Fibroblast of gingiva (primary cell): ENCODE data around the gene MADD.

Source experiments
- DNase-seq: peaks from one replicate; pipeline ENCODE4 v3.0.0-alpha.2; 2011; ENCODE audit warnings: low read depth

Gene MADD

DNA sequence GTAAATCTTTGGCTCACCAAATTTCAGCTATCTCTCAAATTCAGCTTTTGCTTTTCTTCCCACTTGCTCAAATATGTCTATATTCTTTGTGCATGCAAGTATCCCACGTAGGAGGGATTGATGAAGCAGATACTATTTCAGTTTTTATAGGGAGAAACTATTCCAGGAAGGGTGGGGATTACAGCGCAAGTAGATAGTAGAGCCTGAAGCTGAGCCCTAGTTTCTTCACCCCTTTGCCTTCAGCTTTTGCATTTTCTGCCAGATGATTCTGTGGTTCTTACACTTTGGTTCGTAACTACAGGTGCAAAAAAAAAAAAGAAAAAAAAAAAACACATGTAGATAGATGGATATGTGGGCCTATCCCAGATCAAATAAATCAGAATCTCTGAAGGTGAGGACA, 18.2 kb upstream of the MADD start:
- DNase-seq = no peak

DNA sequence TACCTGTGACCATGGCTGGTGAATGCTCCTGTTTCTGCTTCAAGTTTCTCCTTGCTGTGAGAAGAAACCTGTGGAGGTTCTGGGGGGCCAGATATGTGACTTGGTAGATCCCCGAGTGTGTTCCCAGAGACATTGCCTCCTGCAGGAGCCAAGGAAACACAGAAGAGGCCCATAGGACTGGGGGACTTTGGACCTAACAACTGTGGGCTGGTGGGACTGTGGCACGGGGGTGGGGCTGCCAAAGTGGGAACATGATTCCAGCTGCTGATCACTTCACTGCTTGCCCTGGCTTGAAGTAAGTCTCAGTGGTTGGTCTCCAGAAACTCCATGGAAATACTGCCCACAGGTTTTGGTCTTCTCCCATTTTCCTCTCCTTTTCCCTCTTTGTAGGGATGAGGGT, 16.3 kb upstream of the MADD start:
- no peak for DNase-seq

DNA sequence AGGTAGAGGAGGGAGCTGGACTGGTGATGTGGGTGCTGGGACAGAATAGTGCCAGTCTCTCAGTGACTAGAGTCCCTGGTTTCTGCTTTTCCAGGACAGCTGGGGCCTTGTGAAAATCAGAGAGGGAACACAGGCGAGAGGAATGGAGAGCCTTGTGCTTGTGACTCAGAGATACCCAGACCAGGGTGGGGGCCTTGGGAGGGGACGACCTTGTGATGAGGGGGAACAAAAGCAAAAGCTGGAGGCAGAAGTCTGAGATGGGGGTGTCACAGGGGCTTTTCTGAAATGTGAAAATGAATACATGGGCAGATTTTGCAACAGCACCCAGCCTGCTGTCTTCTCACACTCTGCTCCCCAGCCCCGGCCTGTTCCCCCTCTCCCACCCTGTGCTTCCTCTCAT, 15.5 kb upstream of the MADD start:
- DNase-seq = no peak

DNA sequence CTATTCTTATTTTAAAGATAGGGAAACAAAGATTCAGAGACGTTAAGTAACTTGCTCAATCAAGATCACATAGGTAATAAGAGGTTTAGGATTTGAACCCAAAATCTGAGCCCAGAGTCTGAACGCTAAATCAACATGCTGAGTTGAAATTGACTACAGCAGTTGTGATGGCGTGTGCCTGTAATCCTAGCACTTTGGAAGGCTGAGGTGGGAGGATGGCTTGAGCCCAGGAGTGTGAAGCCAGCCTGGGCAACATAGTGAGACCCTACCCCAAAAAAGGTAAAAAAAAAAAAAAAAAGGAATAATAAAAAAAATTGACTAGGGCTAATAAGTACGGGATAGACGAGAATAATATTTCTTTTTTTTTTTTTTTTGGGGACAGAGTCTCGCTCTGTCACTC, 13.6 kb upstream of the MADD start:
- no peak for DNase-seq

DNA sequence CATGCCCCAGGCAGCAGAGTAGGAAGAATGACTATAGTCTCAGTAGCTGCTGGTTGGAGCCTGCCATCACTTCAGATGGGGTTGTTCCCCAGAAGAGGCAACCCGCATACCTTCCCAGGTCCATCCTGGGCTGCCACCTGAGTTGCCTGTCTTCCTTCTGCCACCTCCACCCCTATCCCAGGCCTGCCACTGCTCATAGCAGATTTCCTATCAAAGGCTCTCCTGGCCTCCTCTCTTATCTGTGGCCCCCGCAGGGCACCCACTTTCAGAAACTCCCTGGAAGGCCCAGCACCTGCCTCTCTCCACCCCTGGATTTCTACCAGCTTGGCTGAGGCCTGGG, 12.8 kb upstream of the MADD start:
- DNase-seq = no peak

DNA sequence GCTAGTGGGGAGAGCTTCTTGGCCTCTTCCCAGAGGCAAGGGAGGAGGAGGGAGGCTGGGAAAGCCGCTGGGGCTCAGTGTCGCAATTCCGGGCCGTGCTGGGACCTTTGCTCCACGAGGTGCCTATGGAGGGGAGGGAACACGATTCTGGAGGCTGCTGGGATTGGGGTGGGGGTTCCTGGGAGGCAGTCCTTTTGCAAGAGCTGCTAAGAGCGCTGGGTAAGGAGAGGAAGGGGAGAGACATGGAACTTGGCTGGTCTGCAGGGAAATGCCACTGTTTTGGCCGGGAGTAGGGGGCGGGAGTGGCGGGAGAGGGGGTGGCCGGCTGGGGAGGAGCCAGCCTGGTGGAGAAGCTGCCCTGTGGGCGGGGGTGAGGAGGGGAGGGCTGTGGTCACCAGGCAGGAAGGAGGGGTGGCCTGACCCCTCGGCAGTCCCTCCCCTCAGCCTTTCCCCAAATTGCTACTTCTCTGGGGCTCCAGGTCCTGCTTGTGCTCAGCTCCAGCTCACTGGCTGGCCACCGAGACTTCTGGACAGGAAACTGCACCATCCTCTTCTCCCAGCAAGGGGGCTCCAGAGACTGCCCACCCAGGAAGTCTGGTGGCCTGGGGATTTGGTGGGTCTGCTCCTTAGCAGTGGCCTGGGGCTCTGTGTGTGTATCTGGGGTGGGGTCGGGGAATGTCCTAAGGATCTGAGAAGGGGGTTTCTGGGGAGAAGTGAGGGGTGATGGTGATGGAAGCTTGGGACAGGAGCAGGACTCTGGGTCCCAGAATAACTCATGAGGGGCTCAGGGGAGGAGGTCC, 12.2 kb upstream of the MADD start, which contains the start of gene NR1H3:
NR1H3 (plus strand) TSS at position 480 of the 800 bp plus-strand sequence. CDS start 1,221 bp downstream, outside the sequence.
- peak; percentile 86 for DNase-seq

DNA sequence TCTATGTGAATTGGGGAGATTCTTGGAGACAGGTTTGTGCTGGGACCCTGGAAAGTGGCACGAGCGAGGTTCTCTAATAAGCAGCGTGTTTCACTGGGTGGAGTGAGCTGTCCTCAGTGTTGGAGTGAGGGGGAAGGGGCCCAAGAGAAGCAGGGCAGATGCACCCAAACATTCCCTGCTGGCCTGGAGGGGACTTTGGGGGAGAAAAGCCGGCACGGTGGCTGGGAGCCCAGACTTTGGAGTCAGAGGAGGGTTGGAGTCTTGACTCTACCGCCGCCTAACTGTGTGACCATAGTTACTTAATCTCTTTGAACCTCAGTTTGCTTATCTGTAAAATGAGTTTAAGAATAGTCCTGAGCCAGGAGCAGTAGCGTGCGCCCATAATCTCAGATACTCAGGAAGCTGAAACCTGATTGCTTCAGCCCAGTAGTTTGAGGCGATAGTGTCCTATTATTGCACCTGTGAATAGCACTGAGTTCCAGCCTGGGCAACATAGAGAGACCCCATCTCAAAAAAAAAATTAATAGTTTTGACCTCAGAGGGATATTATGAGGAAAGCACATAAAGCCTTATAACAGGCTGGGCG, 11.5 kb upstream of the MADD start:
- DNase-seq = no peak

DNA sequence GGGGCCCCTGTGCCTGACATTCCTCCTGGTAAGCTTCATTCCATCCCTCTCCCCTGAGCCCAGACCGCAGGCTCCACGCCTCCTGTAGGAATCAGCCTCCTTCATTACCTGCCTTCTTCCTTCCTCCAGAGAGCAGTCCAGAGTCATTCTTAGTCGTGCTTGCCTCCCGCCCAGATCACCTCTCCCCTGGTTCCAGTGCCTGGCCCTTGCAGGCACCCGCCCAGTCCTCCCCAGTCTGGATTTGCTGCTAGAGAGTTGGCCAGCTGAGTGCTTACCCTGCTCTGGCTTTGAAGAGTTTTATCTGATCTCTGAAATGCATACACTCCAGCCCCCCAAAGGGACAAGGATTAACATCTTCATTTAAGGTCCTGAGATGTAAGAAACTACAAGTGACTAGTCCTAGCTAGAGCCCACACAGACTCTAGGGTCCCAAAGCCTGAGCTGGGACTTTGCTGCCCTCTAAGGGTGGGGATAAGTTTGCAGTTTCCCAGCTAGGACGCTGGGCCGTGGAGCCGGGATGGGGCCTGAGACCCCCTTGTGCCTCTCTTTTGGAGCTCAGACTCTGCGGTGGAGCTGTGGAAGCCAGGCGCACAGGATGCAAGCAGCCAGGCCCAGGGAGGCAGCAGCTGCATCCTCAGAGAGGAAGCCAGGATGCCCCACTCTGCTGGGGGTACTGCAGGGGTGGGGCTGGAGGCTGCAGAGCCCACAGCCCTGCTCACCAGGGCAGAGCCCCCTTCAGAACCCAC, 10.5 kb upstream of the MADD start:
- DNase-seq = no peak

DNA sequence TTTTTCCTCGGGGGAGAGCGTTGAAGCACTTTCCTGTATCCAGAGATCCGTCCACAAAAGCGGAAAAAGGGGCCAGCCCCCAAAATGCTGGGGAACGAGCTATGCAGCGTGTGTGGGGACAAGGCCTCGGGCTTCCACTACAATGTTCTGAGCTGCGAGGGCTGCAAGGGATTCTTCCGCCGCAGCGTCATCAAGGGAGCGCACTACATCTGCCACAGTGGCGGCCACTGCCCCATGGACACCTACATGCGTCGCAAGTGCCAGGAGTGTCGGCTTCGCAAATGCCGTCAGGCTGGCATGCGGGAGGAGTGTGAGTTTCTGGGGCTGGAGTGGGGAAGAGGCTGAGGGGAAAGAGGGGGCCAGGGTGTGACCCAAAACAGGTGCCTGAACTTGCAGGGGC, 9.6 kb upstream of the MADD start:
- DNase-seq = no peak

DNA sequence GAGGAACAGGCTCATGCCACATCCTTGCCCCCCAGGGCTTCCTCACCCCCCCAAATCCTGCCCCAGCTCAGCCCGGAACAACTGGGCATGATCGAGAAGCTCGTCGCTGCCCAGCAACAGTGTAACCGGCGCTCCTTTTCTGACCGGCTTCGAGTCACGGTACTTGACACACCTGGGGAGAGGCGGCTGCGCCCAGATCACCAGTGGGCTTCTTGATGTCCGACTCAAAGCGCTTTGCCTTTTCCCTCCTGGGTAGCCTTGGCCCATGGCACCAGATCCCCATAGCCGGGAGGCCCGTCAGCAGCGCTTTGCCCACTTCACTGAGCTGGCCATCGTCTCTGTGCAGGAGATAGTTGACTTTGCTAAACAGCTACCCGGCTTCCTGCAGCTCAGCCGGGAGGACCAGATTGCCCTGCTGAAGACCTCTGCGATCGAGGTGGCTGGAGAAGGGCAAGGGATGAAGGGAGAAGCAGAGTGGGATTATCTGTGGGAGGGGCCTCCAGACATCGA, 8.6 kb upstream of the MADD start:
- DNase-seq = no peak

DNA sequence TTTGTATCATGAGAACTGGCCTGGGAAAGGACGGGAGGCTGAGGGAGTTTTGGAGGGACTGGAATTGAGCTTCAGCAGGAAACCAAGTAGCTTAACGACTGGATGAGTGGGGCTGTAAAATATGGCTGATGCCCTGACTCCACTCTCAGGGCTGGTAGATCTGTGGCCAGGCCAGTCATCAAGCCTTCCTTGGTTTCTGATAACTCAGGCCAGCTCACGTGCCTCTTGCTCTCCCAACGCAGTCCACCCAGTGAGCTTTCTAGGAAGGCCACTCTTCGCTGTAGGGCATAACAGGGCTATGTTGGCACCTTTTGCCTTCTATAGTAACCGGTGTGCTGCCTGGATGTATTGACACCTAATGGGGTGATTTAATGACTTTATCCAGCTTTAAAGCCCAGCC, 5.8 kb upstream of the MADD start:
- no peak for DNase-seq

DNA sequence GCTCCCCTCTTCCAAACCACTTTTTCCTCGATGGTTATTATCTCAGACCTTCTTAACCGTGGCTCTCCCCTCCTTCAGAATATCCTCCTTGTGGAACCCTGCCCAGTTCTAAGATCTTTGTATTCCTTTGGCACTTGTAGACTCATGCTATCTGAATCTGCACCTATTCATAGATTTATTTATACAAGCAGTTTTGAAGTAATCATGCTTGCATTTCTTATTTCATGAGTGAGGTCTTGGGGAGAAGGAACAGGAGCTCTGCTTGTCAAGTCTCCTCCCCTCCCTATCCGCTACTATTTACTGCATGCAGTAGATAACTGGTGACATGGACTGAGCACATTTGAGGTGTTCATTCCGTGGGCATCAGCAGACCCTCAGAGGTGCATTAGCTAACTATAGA, 5.4 kb upstream of the MADD start:
- DNase-seq = no peak

DNA sequence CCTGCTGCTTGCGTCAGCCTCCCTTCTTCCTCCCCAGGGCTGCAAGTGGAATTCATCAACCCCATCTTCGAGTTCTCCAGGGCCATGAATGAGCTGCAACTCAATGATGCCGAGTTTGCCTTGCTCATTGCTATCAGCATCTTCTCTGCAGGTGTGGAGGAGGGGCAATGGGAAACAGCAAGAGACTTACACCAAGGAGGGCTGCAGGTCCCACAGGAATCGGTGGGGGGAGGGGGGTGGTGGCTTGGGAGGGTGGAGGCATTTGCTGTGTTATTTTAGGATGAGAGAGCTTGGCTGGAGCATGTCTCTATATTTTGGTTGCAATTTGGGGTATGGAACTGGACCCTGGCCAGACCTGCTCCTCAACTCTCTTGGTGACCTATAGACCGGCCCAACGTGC, 2.1 kb upstream of the MADD start:
- no peak for DNase-seq

DNA sequence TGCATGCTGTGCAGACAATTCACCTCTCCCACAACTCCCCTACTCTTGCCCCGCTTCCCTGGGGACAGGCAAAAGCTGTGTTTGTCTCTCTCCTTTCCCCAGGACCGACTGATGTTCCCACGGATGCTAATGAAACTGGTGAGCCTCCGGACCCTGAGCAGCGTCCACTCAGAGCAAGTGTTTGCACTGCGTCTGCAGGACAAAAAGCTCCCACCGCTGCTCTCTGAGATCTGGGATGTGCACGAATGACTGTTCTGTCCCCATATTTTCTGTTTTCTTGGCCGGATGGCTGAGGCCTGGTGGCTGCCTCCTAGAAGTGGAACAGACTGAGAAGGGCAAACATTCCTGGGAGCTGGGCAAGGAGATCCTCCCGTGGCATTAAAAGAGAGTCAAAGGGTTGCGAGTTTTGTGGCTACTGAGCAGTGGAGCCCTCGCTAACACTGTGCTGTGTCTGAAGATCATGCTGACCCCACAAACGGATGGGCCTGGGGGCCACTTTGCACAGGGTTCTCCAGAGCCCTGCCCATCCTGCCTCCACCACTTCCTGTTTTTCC, 1.4 kb upstream of the MADD start:
- DNase-seq = no peak

DNA sequence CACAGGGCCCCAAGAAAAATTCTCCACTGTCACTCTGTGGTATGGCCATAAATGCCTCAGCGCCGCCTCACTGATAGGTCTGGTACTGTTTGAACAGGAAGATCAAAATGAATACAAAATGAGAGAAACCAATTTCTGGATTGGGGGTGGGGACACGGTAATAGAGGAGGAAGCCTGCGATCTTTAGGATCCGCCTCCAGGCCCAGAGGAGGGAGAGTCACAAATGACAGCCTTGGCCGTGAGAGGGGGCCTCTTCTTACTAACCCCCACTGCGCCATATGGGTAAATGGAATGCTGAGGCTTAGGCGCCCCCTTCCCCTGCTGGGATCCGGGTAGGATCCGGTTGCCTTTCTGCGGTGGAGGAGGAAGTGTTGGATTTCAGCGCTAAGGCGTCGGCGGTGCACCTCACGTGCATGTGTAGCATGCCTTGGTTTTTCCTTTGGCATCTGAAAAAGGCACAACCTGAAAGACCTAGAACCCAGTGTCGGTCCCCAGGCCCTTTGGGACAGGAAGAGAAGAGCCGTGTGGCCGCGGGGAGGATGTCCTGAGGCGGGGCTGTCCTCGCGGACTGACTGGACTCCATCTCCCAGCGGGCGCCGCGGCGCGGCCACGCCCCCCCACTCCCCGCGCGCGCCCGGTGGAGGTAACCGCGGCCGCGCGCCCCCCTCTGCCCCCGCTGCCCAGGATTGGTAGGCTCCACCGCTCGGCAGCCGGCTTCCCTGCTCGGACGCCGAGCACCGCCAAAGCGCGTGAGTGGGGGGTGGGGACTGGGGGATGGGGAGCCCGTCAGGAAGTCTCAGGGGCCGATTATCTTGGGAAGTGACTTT, 718 bp upstream of the MADD start:
- peak; percentile 82 for DNase-seq

DNA sequence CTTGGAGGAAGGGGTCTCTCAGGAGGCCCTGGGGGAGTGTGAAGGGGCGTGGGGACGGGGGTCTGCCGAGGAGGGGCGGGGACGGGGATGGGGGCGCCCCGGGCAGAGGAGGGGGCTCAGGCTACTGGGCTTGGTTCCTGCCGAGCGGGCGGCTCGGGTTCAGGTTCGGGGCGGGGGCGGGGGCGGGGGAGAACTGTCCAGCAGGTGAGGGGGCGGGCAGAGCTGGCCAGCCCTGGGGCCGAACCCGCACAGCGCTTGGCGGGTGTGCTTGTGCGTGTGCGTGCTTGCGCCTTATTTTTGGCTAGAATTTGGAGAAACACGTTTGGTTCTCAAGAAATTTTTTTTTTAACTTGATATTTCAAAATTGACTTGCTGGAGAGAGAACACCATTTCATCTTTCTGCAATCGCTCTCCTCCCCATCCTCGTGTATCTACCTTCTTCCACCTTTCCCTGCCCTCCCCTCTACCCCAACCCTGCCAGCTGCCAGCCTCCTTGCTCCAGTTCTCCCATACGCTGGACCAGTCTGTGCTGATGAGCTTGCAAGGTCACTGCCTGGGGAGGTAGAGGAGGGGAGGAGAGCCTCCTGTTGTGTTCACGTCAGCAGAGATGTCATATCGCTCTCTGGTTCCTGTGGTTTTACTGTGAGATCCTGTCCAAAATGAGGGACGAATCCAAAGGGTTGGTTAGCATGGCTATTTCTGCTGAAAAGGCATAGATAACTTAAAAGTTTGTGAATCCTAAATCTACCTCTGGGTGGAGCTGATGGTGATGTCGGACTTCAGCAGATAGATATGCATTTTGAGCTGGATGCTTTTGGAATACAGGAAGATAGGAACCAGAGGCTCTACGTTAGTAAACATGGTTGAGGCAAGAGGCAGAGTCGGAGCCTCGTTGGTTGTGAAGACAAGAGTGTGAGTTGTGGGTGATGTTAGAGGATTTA, 668 bp downstream of the MADD start:
- DNase-seq = peak; percentile 44

DNA sequence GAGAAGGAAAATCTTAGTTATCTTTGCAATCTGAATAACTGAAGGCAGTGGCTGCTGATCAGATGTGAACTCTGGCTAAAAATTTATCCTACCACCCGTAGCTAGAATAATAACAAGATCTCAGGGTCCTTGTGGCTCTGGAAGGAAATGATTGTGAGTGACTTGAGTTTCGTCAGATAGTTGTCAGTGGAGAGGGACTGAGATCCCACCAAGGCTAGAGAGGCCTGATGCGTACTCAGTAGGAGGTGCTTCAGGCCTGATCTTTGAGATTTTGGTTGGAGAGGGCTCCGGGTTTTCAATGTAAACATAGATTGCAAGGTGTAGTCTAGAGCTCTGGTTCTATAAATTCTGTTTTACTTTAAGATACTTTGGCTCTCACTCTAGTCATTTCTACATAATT, 1.4 kb downstream of the MADD start:
- DNase-seq = no peak

DNA sequence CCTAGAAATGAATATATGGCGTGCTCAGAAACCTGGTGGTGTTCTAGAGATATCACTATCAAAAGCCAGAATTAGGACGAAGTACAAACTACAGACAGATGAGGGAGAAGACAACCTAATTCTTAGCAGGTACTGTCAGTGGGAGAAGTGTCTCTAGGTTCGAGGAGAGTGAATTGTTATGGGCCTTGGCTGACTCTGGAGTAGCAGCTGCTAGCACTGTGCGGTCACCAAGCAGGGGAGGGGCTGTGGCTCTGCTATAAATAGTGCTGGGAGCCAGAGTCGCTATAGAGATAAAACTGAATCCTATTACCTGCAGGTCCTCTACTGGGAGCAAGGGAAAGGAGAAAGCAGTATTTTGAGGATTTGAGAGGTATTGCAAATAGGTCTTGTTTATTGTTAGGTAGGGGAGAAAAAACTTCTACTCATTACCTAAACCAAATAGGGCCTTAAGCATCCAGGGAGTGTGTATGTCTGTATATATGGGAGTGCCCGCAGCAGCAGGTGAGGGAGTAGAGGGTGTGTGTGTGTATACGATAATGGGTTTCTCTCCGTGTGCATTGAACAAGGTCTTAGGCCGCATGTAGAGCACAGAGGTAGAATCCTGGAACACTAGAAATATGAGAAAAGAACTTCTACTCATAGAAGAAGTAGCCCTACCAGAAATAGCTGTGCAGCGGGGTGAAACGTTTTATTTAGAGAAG, 2.2 kb downstream of the MADD start:
- DNase-seq = no peak

DNA sequence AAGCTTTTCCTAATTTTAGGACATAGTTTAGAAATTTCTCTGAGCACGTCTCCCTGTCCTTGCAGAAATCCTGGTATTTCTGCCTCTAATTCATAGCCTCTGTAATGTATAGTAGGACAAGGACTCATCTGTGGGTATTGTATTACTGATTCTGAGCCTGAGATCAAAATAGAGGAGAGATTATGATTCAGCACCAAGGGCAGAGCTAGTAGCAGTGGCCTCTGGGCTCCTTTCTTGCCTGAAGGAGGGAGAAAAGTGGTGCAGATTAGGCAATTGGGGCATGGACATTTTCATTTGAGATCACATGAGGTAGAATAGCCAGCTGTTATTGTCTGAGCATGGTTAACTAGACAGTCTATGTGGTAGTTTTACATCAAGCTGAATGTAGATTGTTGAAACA, 2.8 kb downstream of the MADD start:
- no peak for DNase-seq
